PFSK-1 (cell line): ENCODE data around the gene SSTR3.

Source experiments
- FOXP2 ChIP-seq: optimal IDR thresholded peaks from 2 replicates; pipeline ENCODE3; 2011; ENCODE audit warnings: borderline replicate concordance, control low read depth, inconsistent platforms; ENCODE audit not compliant: insufficient read depth; ENCODE audit errors: extremely low read length, extremely low read depth
- POLR2AphosphoS5 ChIP-seq: IDR thresholded peaks from 2 replicates; pipeline ENCODE4 v1.6.1; 2012; ENCODE audit warnings: low read depth, mild to moderate bottlenecking, control low read depth, low read length, moderate library complexity
- SIN3A ChIP-seq: IDR thresholded peaks from 2 replicates; pipeline ENCODE4 v1.6.1; 2012; ENCODE audit warnings: mild to moderate bottlenecking, low read length, moderate library complexity, borderline replicate concordance; ENCODE audit not compliant: insufficient read depth
- TAF1 ChIP-seq: IDR thresholded peaks from 2 replicates; pipeline ENCODE4 v1.6.1; 2012; ENCODE audit warnings: low read length, control low read depth, borderline replicate concordance; ENCODE audit not compliant: insufficient read depth
- TF ChIP-seq, protein P1 (sequence below), 2 experiments: IDR thresholded peaks; 2 replicates each; pipeline versions ENCODE4 v1.6.1 to v1.8.0; 2011 to 2012; ENCODE audit warnings: low read depth in 2 of 2, low read length in 2 of 2, control low read depth in 1 of 2, inconsistent platforms in 1 of 2, mild to moderate bottlenecking in 1 of 2, moderate library complexity in 1 of 2; ENCODE audit not compliant: insufficient read depth in 1 of 2

DNA sequence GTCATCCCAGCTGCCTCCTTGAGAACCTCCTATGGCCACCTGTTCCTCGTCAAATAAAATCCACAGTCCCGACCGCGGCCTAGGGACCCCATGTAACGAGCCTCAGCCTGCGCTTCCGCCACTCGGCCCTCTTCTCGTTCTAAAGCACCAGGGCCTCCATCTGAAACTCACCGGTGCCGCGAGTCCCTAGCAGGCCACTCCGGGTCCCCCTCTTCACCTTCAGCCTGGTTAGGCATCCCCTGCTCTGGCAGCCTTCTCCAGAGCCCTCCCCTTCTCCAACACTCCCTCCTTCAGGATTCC lies 2.4 kb upstream of the SSTR3 start:
- TF ChIP-seq POLR2AphosphoS5 (no peak), SIN3A (no peak), TAF1 (no peak), FOXP2 (no peak)
- TF ChIP-seq, protein P1, sequence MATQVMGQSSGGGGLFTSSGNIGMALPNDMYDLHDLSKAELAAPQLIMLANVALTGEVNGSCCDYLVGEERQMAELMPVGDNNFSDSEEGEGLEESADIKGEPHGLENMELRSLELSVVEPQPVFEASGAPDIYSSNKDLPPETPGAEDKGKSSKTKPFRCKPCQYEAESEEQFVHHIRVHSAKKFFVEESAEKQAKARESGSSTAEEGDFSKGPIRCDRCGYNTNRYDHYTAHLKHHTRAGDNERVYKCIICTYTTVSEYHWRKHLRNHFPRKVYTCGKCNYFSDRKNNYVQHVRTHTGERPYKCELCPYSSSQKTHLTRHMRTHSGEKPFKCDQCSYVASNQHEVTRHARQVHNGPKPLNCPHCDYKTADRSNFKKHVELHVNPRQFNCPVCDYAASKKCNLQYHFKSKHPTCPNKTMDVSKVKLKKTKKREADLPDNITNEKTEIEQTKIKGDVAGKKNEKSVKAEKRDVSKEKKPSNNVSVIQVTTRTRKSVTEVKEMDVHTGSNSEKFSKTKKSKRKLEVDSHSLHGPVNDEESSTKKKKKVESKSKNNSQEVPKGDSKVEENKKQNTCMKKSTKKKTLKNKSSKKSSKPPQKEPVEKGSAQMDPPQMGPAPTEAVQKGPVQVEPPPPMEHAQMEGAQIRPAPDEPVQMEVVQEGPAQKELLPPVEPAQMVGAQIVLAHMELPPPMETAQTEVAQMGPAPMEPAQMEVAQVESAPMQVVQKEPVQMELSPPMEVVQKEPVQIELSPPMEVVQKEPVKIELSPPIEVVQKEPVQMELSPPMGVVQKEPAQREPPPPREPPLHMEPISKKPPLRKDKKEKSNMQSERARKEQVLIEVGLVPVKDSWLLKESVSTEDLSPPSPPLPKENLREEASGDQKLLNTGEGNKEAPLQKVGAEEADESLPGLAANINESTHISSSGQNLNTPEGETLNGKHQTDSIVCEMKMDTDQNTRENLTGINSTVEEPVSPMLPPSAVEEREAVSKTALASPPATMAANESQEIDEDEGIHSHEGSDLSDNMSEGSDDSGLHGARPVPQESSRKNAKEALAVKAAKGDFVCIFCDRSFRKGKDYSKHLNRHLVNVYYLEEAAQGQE (IDR thresholded peaks at IDR 0.05; ENCODE audit: insufficient read depth in 1 of 2, low read depth in 2 of 2, low read length in 2 of 2): no peak
